Measurements from ENCODE around the gene RNASE1.

DNA sequence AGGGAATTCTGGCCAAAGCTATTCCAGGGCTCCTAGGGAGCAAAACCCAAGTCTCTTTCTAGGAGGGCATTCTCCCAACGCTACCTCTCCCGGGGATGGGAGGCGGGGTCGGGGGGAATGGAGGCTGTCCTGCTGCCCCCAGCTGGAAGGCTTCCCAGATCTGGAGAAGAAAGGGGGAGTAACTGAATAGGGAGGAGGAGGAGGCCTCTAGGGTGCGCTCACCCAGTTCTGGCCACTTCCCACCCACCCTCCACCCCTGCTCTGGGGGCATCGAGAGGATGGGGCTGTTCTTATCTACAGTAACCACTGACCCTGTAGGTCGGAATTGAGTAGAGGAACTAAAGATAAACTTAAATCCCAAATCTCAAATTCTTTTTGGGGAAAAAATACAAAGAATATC is 579 bp upstream of the RNASE1 start:
- TF ChIP-seq CTCF (IDR thresholded peaks at IDR 0.05; ENCODE audit: insufficient read depth, low read length, poor library complexity, severe bottlenecking) (no peak), EZH2phosphoT487 (conservative IDR thresholded peaks at IDR 0.05; ENCODE audit: low read length) (no peak)
